Keratinocyte (primary cell): ENCODE results near the gene ISX. TPM values are rescaled to one million over a fixed set of nuclear protein-coding genes. Genes with fewer than 3 reads are reported as not detected.
"Not testable (repeated sequence)": the region's sequence is repeated elsewhere in the genome, so short reads cannot be mapped to it uniquely, and the experiment has no call there.

Experiments used
- DNase-seq: peaks from one replicate; pipeline ENCODE4 v3.0.0-alpha.2; 2011; ENCODE audit warnings: low read depth, missing footprints, low spot score
- FAIRE-seq: peaks from 2 replicates; lab custom pipeline; 2011; peaks lifted over from hg19 to GRCh38; lab: Jason Lieb, UNC
- H2AFZ ChIP-seq: 2 replicates; pipeline ENCODE4 v1.6.0; 2012; ENCODE audit warnings: low read length, control low read depth, inconsistent platforms; ENCODE audit not compliant: control insufficient read depth
- H3K27ac ChIP-seq: 2 replicates; pipeline ENCODE4 v1.5.1; 2011; ENCODE audit warnings: low read length; ENCODE audit not compliant: control insufficient read depth, insufficient read depth
- H3K27me3 ChIP-seq: 3 replicates; pipeline ENCODE4 v1.6.0; 2011; ENCODE audit warnings: low read length; ENCODE audit not compliant: control insufficient read depth, insufficient read depth; ENCODE audit errors: extremely low read depth
- H3K36me3 ChIP-seq, 2 experiments: 2 replicates in 1 of 2; 3 replicates in 1 of 2; pipeline ENCODE4 v1.5.1; 2011; ENCODE audit warnings: low read length in 2 of 2, mild to moderate bottlenecking in 1 of 2; ENCODE audit not compliant: control insufficient read depth in 2 of 2, insufficient read depth in 2 of 2; ENCODE audit errors: extremely low read depth in 1 of 2
- H3K4me1 ChIP-seq: 3 replicates; pipeline ENCODE4 v1.5.1; 2011; ENCODE audit warnings: low read length; ENCODE audit not compliant: control insufficient read depth, insufficient read depth; ENCODE audit errors: extremely low read depth
- H3K4me2 ChIP-seq: 3 replicates; pipeline ENCODE4 v1.6.0; 2011; ENCODE audit warnings: low read depth, low read length; ENCODE audit not compliant: control insufficient read depth, insufficient read depth; ENCODE audit errors: extremely low read depth
- H3K4me3 ChIP-seq, 3 experiments: fragments of 200-600 bp in 1 of 3; sonication (generic) in 1 of 3; 2 replicates in 2 of 3; 3 replicates in 1 of 3; pipeline ENCODE4 v1.5.1; 2011 to 2016; ENCODE audit warnings: low read length in 3 of 3, mild to moderate bottlenecking in 3 of 3, control low read depth in 2 of 3, inconsistent platforms in 1 of 3, low read depth in 1 of 3, mixed read lengths in 1 of 3, mixed run types in 1 of 3, moderate library complexity in 1 of 3; ENCODE audit not compliant: control insufficient read depth in 2 of 3, insufficient read depth in 2 of 3; ENCODE audit errors: extremely low read depth in 1 of 3
- H3K79me2 ChIP-seq: 2 replicates; pipeline ENCODE4 v1.6.0; 2012; ENCODE audit warnings: low read length; ENCODE audit not compliant: control insufficient read depth, insufficient read depth
- H3K9ac ChIP-seq: 3 replicates; pipeline ENCODE4 v1.6.0; 2011; ENCODE audit warnings: low read length; ENCODE audit not compliant: control insufficient read depth, insufficient read depth; ENCODE audit errors: extremely low read depth
- H3K9me1 ChIP-seq: 3 replicates; pipeline ENCODE4 v1.6.0; 2011; ENCODE audit warnings: low read length; ENCODE audit not compliant: control insufficient read depth, insufficient read depth; ENCODE audit errors: extremely low read depth
- H3K9me3 ChIP-seq: 2 replicates; pipeline ENCODE4 v1.5.1; 2012; ENCODE audit warnings: low read depth, low read length; ENCODE audit not compliant: control insufficient read depth
- H4K20me1 ChIP-seq: 3 replicates; pipeline ENCODE4 v1.6.0; 2011; ENCODE audit warnings: low read length; ENCODE audit not compliant: control insufficient read depth, insufficient read depth; ENCODE audit errors: extremely low read depth
- EZH2 ChIP-seq: IDR thresholded peaks from one replicate; pipeline ENCODE4 v1.6.1; 2012; ENCODE audit warnings: inconsistent platforms, mild to moderate bottlenecking, low read length, moderate library complexity
- dilution Hi-C: fragments of 300-500 bp; cut with MboI; formaldehyde crosslinking; loops from one replicate; pipeline ENCODE4 v1.7.0; 2020; ENCODE audit warnings: low sequenced_read_pairs; ENCODE audit not compliant: extremely low pct_ligation_motif_present
- polyA plus RNA-seq, 5 experiments: library from polyadenylated mRNA; depleted of rRNA in 3 of 5; stranded (reverse) in 3 of 5; stranded (forward) in 1 of 5; unstranded in 1 of 5; fragments of >200 nt; gene quantifications; 1 replicate in 1 of 5; 2 replicates in 3 of 5; 3 replicates in 1 of 5; pipeline versions ENCODE4 v1.2.1 to v1.2.3, GENCODE V29; 2011 to 2012; ENCODE audit warnings: missing spikeins in 2 of 5, low read depth in 1 of 5, low replicate concordance in 1 of 5
- TF ChIP-seq, protein P1 (sequence below), 3 experiments: IDR thresholded peaks in 1 of 3; conservative IDR thresholded peaks in 1 of 3; optimal IDR thresholded peaks in 1 of 3; 2 replicates in 2 of 3; 3 replicates in 1 of 3; pipeline versions ENCODE3 to v1.5.1; 2011; ENCODE audit warnings: low read length in 3 of 3, mild to moderate bottlenecking in 3 of 3, moderate library complexity in 2 of 3, control low read depth in 1 of 3, inconsistent platforms in 1 of 3; ENCODE audit not compliant: insufficient read depth in 2 of 3; ENCODE audit errors: extremely low read depth in 1 of 3

ISX gene
- polyA plus RNA-seq, 1 donor (not counting 4 experiments of a cell fraction or from before 2014, with no cell fraction given): not detected

DNA sequence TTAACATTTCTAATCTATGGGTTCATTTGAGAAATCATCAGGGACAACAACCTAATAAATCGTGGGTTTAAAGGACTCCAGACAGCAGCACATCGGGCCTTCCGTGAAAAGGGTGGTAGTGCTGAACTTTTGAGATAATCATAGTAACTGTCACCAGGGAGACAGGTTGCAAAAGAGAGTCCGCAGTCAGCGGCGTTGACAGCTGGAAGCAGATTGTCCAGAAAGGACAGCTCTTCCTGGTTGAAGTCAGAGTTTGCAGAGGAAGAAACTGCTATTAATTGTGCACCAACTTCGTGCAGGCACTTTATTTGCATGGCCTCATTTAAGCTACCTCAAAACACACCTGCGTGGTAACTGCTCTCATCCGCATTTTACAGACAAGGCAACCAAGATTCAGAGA is 20.5 kb upstream of the ISX start:
- no peak overlapping the region for H3K4me2 ChIP-seq
- no peak for DNase-seq
- H3K9me3 ChIP-seq: no peaks in the 10 kb centered on the region
- no peak overlapping the region for H3K9ac ChIP-seq
- H3K4me3 ChIP-seq: no peak overlapping the region
- H3K4me1 ChIP-seq: no peaks in the 10 kb centered on the region
- no peaks in the 10 kb centered on the region for H3K27me3 ChIP-seq
- FAIRE-seq: no peak
- TF ChIP-seq, protein P1, sequence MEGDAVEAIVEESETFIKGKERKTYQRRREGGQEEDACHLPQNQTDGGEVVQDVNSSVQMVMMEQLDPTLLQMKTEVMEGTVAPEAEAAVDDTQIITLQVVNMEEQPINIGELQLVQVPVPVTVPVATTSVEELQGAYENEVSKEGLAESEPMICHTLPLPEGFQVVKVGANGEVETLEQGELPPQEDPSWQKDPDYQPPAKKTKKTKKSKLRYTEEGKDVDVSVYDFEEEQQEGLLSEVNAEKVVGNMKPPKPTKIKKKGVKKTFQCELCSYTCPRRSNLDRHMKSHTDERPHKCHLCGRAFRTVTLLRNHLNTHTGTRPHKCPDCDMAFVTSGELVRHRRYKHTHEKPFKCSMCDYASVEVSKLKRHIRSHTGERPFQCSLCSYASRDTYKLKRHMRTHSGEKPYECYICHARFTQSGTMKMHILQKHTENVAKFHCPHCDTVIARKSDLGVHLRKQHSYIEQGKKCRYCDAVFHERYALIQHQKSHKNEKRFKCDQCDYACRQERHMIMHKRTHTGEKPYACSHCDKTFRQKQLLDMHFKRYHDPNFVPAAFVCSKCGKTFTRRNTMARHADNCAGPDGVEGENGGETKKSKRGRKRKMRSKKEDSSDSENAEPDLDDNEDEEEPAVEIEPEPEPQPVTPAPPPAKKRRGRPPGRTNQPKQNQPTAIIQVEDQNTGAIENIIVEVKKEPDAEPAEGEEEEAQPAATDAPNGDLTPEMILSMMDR (optimal IDR thresholded peaks at IDR 0.05 in 1 of 3, IDR thresholded peaks at IDR 0.05 in 1 of 3, conservative IDR thresholded peaks at IDR 0.05 in 1 of 3; ENCODE audit: extremely low read depth in 1 of 3, insufficient read depth in 2 of 3, low read length in 3 of 3): no peak
- no peak for TF ChIP-seq EZH2
- H3K27ac ChIP-seq: no peak overlapping the region
- no peaks in the 10 kb centered on the region for H3K9me1 ChIP-seq
- no peaks in the 10 kb centered on the region for H4K20me1 ChIP-seq
- H3K36me3 ChIP-seq: no peaks in the 10 kb centered on the region
- dilution Hi-C loops: no loop called here
- H3K79me2 ChIP-seq: no peaks in the 10 kb centered on the region
- H2AFZ ChIP-seq: no peak overlapping the region

DNA sequence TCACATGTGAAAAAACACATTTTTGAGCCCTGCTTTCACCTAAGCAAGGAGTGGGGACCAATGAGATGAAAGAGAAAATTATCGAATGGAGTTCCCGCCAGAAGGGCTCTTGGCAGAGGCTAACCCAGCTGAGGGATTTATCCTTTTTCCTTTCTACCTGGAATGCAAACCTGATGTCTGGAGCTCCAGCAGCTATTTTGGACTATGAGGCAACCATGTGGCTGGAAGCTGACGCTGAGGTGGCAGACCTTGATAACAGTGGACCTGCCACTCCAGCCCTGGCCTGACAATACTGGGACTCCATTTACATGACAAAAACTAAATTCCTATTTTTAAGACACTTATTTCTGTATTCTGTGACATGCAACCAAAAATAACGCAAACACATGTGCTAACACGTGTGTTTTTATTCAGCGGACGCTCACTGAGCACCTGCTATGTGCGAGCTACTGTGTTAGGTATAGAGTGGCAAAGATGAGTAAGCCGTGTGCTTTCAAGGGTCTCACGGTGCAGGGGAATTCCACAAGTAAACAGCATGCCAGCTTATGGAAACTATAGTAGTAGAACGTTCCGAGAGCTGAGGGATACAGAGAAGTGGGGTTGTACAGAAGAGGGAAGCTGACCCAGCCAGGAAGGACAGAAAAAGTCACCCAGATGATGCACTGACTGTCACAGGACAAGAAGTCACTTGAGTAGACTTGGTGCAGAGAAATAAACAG is 19.1 kb upstream of the ISX start:
- DNase-seq: no peak
- no peak overlapping the region for H3K4me2 ChIP-seq
- dilution Hi-C loops: no loop called here
- no peaks in the 10 kb centered on the region for H3K79me2 ChIP-seq
- no peaks in the 10 kb centered on the region for H3K9me1 ChIP-seq
- no peak overlapping the region for H3K4me3 ChIP-seq
- no peak overlapping the region for H2AFZ ChIP-seq
- FAIRE-seq: no peak
- H4K20me1 ChIP-seq: no peaks in the 10 kb centered on the region
- no peaks in the 10 kb centered on the region for H3K27me3 ChIP-seq
- H3K9ac ChIP-seq: no peak overlapping the region
- TF ChIP-seq EZH2: no peak
- TF ChIP-seq, protein P1 (optimal IDR thresholded peaks at IDR 0.05 in 1 of 3, IDR thresholded peaks at IDR 0.05 in 1 of 3, conservative IDR thresholded peaks at IDR 0.05 in 1 of 3; ENCODE audit: extremely low read depth in 1 of 3, insufficient read depth in 2 of 3, low read length in 3 of 3): no peak
- H3K4me1 ChIP-seq: no peaks in the 10 kb centered on the region
- H3K27ac ChIP-seq: no peak overlapping the region
- no peaks in the 10 kb centered on the region for H3K9me3 ChIP-seq
- H3K36me3 ChIP-seq: no peaks in the 10 kb centered on the region

DNA sequence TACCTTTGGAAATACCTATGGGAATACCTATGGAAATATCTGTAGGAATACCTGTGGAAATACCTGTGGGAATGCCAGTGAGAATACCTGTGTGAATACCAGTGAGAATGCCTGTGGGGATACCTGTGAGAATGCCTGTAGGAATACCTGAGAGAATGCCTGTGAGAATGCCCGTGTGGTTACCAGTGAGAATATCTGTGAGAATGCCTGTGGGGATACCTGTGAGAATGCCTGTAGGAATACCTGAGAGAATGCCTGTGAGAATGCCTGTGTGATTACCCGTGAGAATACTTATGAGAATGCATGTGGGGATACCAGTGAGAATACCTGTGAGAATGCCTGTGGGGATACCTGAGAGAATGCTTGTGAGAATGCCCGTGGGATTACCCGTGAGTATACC is 15.9 kb upstream of the ISX start:
- H4K20me1 ChIP-seq, H3K9me3 ChIP-seq, dilution Hi-C loops, DNase-seq, H3K4me1 ChIP-seq, H3K4me2 ChIP-seq, H3K27ac ChIP-seq, H3K79me2 ChIP-seq, H3K27me3 ChIP-seq, H2AFZ ChIP-seq, H3K9me1 ChIP-seq, H3K9ac ChIP-seq, H3K4me3 ChIP-seq, FAIRE-seq, H3K36me3 ChIP-seq: not testable (repeated sequence)
